Measurements from ENCODE around the gene PHF11. TPM values are rescaled to one million over a fixed set of nuclear protein-coding genes. Genes with fewer than 3 reads are reported as not detected.

PHF11 gene
- total RNA-seq, result 10 to 100 TPM in 3 of 8 experiments, 1 to 10 TPM in 3, under 1 TPM in 2; 0.82 to 28.8 (median 5.5) TPM

- H3K4me1 ChIP-seq (replicated peaks in 1 of 2), result no peaks in the 10 kb centered on the region
- no peak within 1 kb of the TSS for H3K27ac ChIP-seq
- 0 to 35% (median 10%) methylated on average over 1 to 6 of the region's 71 CpGs; no CpG with 5 or more reads in 3 of the 10 experiments for whole genome bisulfite sequencing, 10 experiments
- H3K4me3 ChIP-seq, result peak within 1 kb of the TSS in 4 of 5 donors; percentile 9 to 34 (median 30)
- in situ Hi-C loops (cut with MboI; ENCODE audit: low pct_unique_long_range_greater_than_20kb in 2 of 9, low sequenced_read_pairs in 9 of 9, unreplicated experiment in 9 of 9), result no loop called here
- ATAC-seq (replicated peaks in 6 of 8), result peak; percentile 70 to 88 (median 84)
Measured at GRCh38 chr13:49495783-49496762, at the start of gene PHF11. Gene PHF11, plus strand, starts transcription at chr13:49495953. Its CDS starts 49 bp downstream, at chr13:49496002.

GRCh38 chr13:49446473-49446872, 49.3 kb upstream of the PHF11 start:
- in situ Hi-C loops (cut with MboI; ENCODE audit: low pct_unique_long_range_greater_than_20kb in 2 of 9, low sequenced_read_pairs in 9 of 9, unreplicated experiment in 9 of 9), result loop anchor here in 1 of 9 experiments (25.0 kb wide), 1 partner anchor 134 kb away; no protein-coding TSS in a partner anchor
- no peak overlapping the region for H3K4me3 ChIP-seq
- H3K27ac ChIP-seq, result no peak overlapping the region
- no peak for ATAC-seq (replicated peaks in 6 of 8)
- H3K4me1 ChIP-seq (replicated peaks in 1 of 2), result peaks cover 3 to 6% of the 10 kb centered on the region in 2 donors

DNA sequence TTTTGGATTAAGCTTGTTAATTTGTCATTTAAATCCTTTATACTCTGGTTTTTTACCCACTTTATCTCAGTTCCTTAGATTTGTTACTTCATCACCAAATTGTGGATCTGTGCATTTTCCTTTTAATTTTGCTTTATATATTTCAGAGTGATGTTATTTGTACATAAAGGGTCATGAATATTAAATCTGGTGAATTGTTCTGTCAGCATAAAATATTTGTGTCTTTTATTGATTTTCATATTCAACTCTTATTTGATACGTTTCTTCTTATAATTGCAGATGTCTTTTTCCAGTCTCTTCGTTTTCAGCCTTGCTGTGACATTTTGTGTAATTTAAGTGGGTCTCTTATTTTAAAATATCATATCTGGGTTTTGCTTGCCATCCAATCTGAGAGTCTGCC, 47.0 kb upstream of the PHF11 start:
- peaks cover 0 to 3% of the 10 kb centered on the region in 2 donors for H3K4me1 ChIP-seq (replicated peaks in 1 of 2)
- H3K27ac ChIP-seq, result no peak overlapping the region
- 76 to 100% (median 94%) methylated on average over 1 to 2 of the region's 2 CpGs; no CpG with 5 or more reads in 1 of the 10 experiments for WGBS, 10 experiments
- no peak overlapping the region for H3K4me3 ChIP-seq
- no peak for ATAC-seq (replicated peaks in 6 of 8)
- in situ Hi-C loops (cut with MboI; ENCODE audit: low pct_unique_long_range_greater_than_20kb in 2 of 9, low sequenced_read_pairs in 9 of 9, unreplicated experiment in 9 of 9), result loop anchor here in 1 of 9 experiments (25.0 kb wide), 1 partner anchor 136 kb away; no protein-coding TSS in a partner anchor

- Histone ChIP-seq H3K4me3 (no peak overlapping the region), H3K27ac (no peak overlapping the region), H3K4me1 (replicated peaks in 1 of 2) (no peaks in the 10 kb centered on the region)
- in situ Hi-C loops (cut with MboI; ENCODE audit: low pct_unique_long_range_greater_than_20kb in 2 of 9, low sequenced_read_pairs in 9 of 9, unreplicated experiment in 9 of 9), result no loop called here
- 73 to 100% (median 80%) methylated on average over 2 to 3 of the region's 3 CpGs; no CpG with 5 or more reads in 1 of the 10 experiments for WGBS, 10 experiments
- ATAC-seq (replicated peaks in 6 of 8), result no peak
Measured at GRCh38 chr13:49450105-49450819, 45.5 kb upstream of the PHF11 start.

DNA sequence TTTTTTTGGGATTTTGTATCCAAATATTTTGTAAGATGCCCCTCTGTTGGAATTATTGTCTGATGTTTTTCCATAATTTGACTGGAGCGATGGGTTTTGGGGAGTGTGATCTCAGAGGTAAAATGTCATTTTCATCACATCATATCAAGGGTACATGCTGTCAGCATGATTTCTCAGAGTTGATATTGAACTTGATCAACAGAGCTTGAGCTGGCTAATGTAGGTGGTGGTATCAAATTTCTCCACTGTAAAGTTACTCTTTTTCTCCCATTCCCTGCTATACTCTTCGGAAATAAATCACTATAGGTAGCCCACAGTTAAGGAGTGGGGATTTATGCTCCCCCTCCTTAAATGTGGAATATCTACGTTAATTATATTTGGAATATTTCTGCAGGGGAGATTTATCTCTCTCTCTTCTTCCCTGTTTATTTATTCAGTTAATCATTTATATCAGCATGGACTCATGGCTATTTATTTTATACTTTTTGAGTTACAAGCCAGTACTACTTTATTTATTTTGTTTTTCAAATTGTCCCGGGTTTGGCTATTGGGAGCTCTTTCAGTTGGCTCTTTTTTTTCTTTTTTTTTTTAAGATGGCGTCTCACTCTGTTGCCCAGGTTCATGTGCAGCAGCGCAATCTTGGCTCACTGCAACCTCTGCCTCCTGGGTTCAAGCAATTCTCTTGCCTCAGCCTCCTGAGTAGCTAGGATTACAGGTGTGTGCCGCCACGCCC, 42.9 kb upstream of the PHF11 start:
- H3K27ac ChIP-seq, result no peak overlapping the region
- ATAC-seq (replicated peaks in 6 of 8), result no peak
- H3K4me3 ChIP-seq, result no peak overlapping the region
- 90 to 100% (median 97%) methylated on average over 2 to 8 of the region's 8 CpGs for WGBS, 10 experiments
- H3K4me1 ChIP-seq (replicated peaks in 1 of 2), result no peaks in the 10 kb centered on the region
- in situ Hi-C loops (cut with MboI; ENCODE audit: low pct_unique_long_range_greater_than_20kb in 2 of 9, low sequenced_read_pairs in 9 of 9, unreplicated experiment in 9 of 9), result no loop called here

GRCh38 chr13:49453465-49453864, 42.3 kb upstream of the PHF11 start:
- 93 to 100% (median 100%) methylated on average over 2 to 6 of the region's 7 CpGs; no CpG with 5 or more reads in 1 of the 10 experiments for WGBS, 10 experiments
- in situ Hi-C loops (cut with MboI; ENCODE audit: low pct_unique_long_range_greater_than_20kb in 2 of 9, low sequenced_read_pairs in 9 of 9, unreplicated experiment in 9 of 9), result no loop called here
- Histone ChIP-seq H3K4me1 (replicated peaks in 1 of 2) (no peaks in the 10 kb centered on the region), H3K27ac (no peak overlapping the region), H3K4me3 (no peak overlapping the region)
- no peak for ATAC-seq (replicated peaks in 6 of 8)

DNA sequence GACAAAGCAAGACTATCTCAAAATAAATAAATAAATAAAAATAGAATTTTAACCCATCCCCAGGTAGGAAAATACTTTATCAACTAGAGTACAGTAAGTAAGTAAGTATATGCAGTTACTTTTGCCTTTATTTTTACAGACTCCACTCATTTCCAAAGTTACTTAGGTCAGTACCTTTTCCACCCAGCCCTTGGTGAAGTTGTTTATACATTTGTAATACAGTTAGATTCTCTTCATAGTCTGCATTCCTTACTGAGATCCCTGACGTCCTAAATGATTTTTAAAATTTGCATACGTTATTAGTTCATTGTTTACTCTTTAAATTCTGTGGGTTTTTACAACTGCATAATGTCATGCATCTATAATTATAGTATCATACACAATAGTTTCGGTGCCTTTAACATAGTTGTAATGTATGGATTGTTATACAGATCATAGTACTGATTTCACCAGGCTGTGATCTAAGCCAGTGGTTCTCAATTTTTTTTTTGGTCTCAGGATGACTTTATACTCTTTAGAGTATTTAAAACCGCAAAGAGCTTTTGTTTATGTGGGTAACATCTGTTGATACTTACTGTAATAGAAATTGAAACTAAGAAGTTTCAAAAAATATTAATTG, 41.3 kb upstream of the PHF11 start:
- Histone ChIP-seq H3K4me1 (replicated peaks in 1 of 2) (no peaks in the 10 kb centered on the region), H3K4me3 (no peak overlapping the region), H3K27ac (no peak overlapping the region)
- in situ Hi-C loops (cut with MboI; ENCODE audit: low pct_unique_long_range_greater_than_20kb in 2 of 9, low sequenced_read_pairs in 9 of 9, unreplicated experiment in 9 of 9), result no loop called here
- WGBS, 10 experiments, result 5 to 100% (median 86%) methylated on average over 2 to 4 of the region's 4 CpGs
- peak in 3 of 8 experiments; percentile 39 to 61 (median 48) for ATAC-seq (replicated peaks in 6 of 8)

GRCh38 chr13:49455007-49455398, 40.8 kb upstream of the PHF11 start:
- in situ Hi-C loops (cut with MboI; ENCODE audit: low pct_unique_long_range_greater_than_20kb in 2 of 9, low sequenced_read_pairs in 9 of 9, unreplicated experiment in 9 of 9), result no loop called here
- Histone ChIP-seq H3K4me1 (replicated peaks in 1 of 2) (no peaks in the 10 kb centered on the region), H3K4me3 (no peak overlapping the region), H3K27ac (no peak overlapping the region)
- ATAC-seq (replicated peaks in 6 of 8), result no peak

DNA sequence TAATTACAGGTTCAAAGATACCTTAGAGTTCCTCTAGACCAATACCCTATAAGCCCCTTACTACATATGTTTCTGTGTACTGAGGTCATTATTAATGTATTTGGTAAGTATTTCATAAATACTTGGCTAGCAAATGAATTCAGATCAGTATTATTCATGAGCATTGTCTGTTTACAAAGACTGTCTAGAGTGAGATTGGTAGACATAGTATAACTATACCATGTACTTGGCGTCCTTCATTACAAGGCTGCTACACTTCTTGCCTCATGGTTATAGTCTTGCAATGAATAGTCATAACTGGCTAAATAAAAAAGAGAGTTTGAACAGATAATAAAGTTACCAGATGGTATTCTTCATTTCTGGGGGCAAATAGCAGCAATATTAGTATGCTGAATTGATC, 39.6 kb upstream of the PHF11 start:
- no peak overlapping the region for H3K27ac ChIP-seq
- H3K4me1 ChIP-seq (replicated peaks in 1 of 2), result no peaks in the 10 kb centered on the region
- H3K4me3 ChIP-seq, result no peak overlapping the region
- WGBS, 10 experiments, result 50 to 100% (median 89%) methylated on average over 1 of the region's 1 CpG; no CpG with 5 or more reads in 5 of the 10 experiments
- in situ Hi-C loops (cut with MboI; ENCODE audit: low pct_unique_long_range_greater_than_20kb in 2 of 9, low sequenced_read_pairs in 9 of 9, unreplicated experiment in 9 of 9), result no loop called here
- ATAC-seq (replicated peaks in 6 of 8), result no peak

GRCh38 chr13:49457221-49457620, 38.5 kb upstream of the PHF11 start:
- H3K27ac ChIP-seq, result no peak overlapping the region
- 47 to 100% (median 89%) methylated on average over 2 to 7 of the region's 7 CpGs for WGBS, 10 experiments
- H3K4me1 ChIP-seq (replicated peaks in 1 of 2), result no peaks in the 10 kb centered on the region
- H3K4me3 ChIP-seq, result no peak overlapping the region
- ATAC-seq (replicated peaks in 6 of 8), result no peak
- in situ Hi-C loops (cut with MboI; ENCODE audit: low pct_unique_long_range_greater_than_20kb in 2 of 9, low sequenced_read_pairs in 9 of 9, unreplicated experiment in 9 of 9), result no loop called here

DNA sequence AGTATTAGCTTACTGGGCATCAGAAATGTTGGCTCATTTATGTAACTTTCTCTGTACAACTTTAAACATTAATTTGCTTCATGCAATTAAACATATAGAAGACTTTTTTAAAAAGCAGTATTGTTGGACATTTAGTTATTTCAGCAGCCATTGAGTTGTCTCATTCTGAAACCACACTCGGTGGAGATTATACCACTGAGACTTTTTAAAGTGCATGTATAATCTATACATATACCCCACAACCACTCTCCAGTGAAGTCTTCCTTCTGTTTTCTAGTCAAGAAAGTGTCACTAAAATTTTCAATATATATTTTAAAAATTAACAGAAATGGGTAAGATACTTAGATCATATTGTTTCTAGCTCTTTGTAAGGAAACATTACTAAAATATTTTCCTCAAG, 36.2 kb upstream of the PHF11 start:
- H3K27ac ChIP-seq, result no peak overlapping the region
- in situ Hi-C loops (cut with MboI; ENCODE audit: low pct_unique_long_range_greater_than_20kb in 2 of 9, low sequenced_read_pairs in 9 of 9, unreplicated experiment in 9 of 9), result no loop called here
- 83 to 100% (median 100%) methylated on average over 1 of the region's 1 CpG; no CpG with 5 or more reads in 3 of the 10 experiments for WGBS, 10 experiments
- no peak for ATAC-seq (replicated peaks in 6 of 8)
- H3K4me3 ChIP-seq, result no peak overlapping the region
- no peaks in the 10 kb centered on the region for H3K4me1 ChIP-seq (replicated peaks in 1 of 2)

- no peak for ATAC-seq (replicated peaks in 6 of 8)
- Histone ChIP-seq H3K4me1 (replicated peaks in 1 of 2) (no peaks in the 10 kb centered on the region), H3K27ac (no peak overlapping the region), H3K4me3 (no peak overlapping the region)
- in situ Hi-C loops (cut with MboI; ENCODE audit: low pct_unique_long_range_greater_than_20kb in 2 of 9, low sequenced_read_pairs in 9 of 9, unreplicated experiment in 9 of 9), result no loop called here
- 13 to 100% (median 88%) methylated on average over 1 of the region's 1 CpG; no CpG with 5 or more reads in 4 of the 10 experiments for WGBS, 10 experiments
Measured at GRCh38 chr13:49464085-49464484, 31.7 kb upstream of the PHF11 start.
